IMR-90 (cell line): ENCODE measurements around the gene PELO. TPM values are rescaled to one million over a fixed set of nuclear protein-coding genes. Genes with fewer than 3 reads are reported as not detected.

ENCODE experiments used
- ATAC-seq: fragments of 200-7000 bp; cut with Tn5 transposase; 2 replicates; pipeline ENCODE4 v1.9.1; 2020; ENCODE audit warnings: low read depth, mild to moderate bottlenecking, moderate library complexity
- BruUV-seq: library from RNA; stranded (reverse); fragments of 400-500 nt; replicated peaks from 2 replicates; lab custom pipeline; 2021; lab: Mats Ljungman, UMichigan
- CTCF ChIA-PET: fragments of 300-600 bp; formaldehyde crosslinking; extraction: SDS; loops from one replicate; lab custom pipeline; 2021; ENCODE audit warnings: antibody characterized with exemption; lab: Yijun Ruan, JAX
- POLR2A ChIA-PET: fragments of 300-600 bp; sonication (Branson Sonifier 250); formaldehyde crosslinking; loops from one replicate; lab custom pipeline; 2022; ENCODE audit warnings: antibody characterized with exemption; ENCODE audit not compliant: unreplicated experiment; lab: Charles Lee
- DNase-seq: peaks from one replicate; pipeline ENCODE4 v3.0.0; 2013
- H2AFZ ChIP-seq: replicated peaks from 2 replicates; pipeline ENCODE3; 2013; ENCODE audit warnings: low read length, mild to moderate bottlenecking; ENCODE audit not compliant: poor library complexity
- H2AK5ac ChIP-seq: 2 replicates; pipeline ENCODE4 v1.6.1; 2013; ENCODE audit warnings: low read depth, low read length, inconsistent platforms
- H2AK9ac ChIP-seq: replicated peaks from 2 replicates; pipeline ENCODE3; 2013; ENCODE audit warnings: mild to moderate bottlenecking, low read depth, low read length, moderate library complexity; ENCODE audit not compliant: poor library complexity
- H2BK120ac ChIP-seq: 2 replicates; pipeline ENCODE4 v1.6.1; 2013; ENCODE audit warnings: low read depth, low read length, inconsistent platforms
- H2BK15ac ChIP-seq: 3 replicates; pipeline ENCODE4 v1.6.1; 2013; ENCODE audit warnings: low read depth, low read length, inconsistent platforms
- H2BK20ac ChIP-seq: 2 replicates; pipeline ENCODE4 v1.6.1; 2013; ENCODE audit warnings: low read depth, mild to moderate bottlenecking, inconsistent platforms, low read length, moderate library complexity
- H2BK5ac ChIP-seq: 2 replicates; pipeline ENCODE4 v1.6.1; 2013; ENCODE audit warnings: mild to moderate bottlenecking, low read depth, low read length, inconsistent platforms; ENCODE audit not compliant: poor library complexity, severe bottlenecking
- H3K14ac ChIP-seq: replicated peaks from 2 replicates; pipeline ENCODE4 v1.6.1; 2013; ENCODE audit warnings: low read depth, low read length, inconsistent platforms
- H3K18ac ChIP-seq: 2 replicates; pipeline ENCODE4 v1.6.1; 2013; ENCODE audit warnings: low read depth, low read length, control low read depth
- H3K23ac ChIP-seq: 2 replicates; pipeline ENCODE4 v1.6.1; 2013; ENCODE audit warnings: low read depth, low read length, inconsistent platforms
- H3K27ac ChIP-seq: 2 replicates; pipeline ENCODE4 v1.5.1; 2013; ENCODE audit warnings: mild to moderate bottlenecking, control low read depth, low read length; ENCODE audit not compliant: insufficient read depth
- H3K27me3 ChIP-seq: 2 replicates; pipeline ENCODE4 v1.6.1; 2013; ENCODE audit warnings: low read length; ENCODE audit not compliant: control insufficient read depth, insufficient read depth
- H3K36me3 ChIP-seq: 2 replicates; pipeline ENCODE4 v1.6.1; 2013; ENCODE audit warnings: low read length, mixed read lengths; ENCODE audit not compliant: control insufficient read depth, insufficient read depth
- H3K4ac ChIP-seq: 2 replicates; pipeline ENCODE4 v1.6.1; 2013; ENCODE audit warnings: low read depth, low read length, inconsistent platforms
- H3K4me1 ChIP-seq: 2 replicates; pipeline ENCODE4 v1.6.1; 2013; ENCODE audit warnings: low read length, mixed read lengths; ENCODE audit not compliant: control insufficient read depth, insufficient read depth
- H3K4me2 ChIP-seq: 2 replicates; pipeline ENCODE4 v1.6.1; 2013; ENCODE audit warnings: low read depth, mild to moderate bottlenecking, control low read depth, low read length, moderate library complexity
- H3K4me3 ChIP-seq: 2 replicates; pipeline ENCODE4 v1.5.1; 2013; ENCODE audit warnings: low read depth, mild to moderate bottlenecking, control low read depth, low read length, moderate library complexity; ENCODE audit not compliant: insufficient read depth
- H3K56ac ChIP-seq: 2 replicates; pipeline ENCODE4 v1.6.1; 2013; ENCODE audit warnings: low read length, inconsistent platforms; ENCODE audit not compliant: insufficient read depth; ENCODE audit errors: extremely low read depth
- H3K79me1 ChIP-seq, 2 experiments: 2 replicates each; pipeline ENCODE4 v1.6.1; 2013; ENCODE audit warnings: low read length in 2 of 2, inconsistent platforms in 1 of 2, low read depth in 1 of 2
- H3K9ac ChIP-seq: 2 replicates; pipeline ENCODE4 v1.6.1; 2013; ENCODE audit warnings: low read depth, low read length, control low read depth
- H3K9me1 ChIP-seq: 2 replicates; pipeline ENCODE4 v1.6.1; 2013; ENCODE audit warnings: low read length, inconsistent platforms; ENCODE audit not compliant: insufficient read depth
- H3K9me3 ChIP-seq: 2 replicates; pipeline ENCODE4 v1.6.1; 2013; ENCODE audit warnings: low read length; ENCODE audit not compliant: control insufficient read depth, insufficient read depth
- H4K20me1 ChIP-seq: 2 replicates; pipeline ENCODE4 v1.6.1; 2013; ENCODE audit warnings: low read length, inconsistent platforms; ENCODE audit not compliant: insufficient read depth
- H4K5ac ChIP-seq: 2 replicates; pipeline ENCODE4 v1.6.1; 2013; ENCODE audit warnings: mild to moderate bottlenecking, low read depth, low read length, control low read depth
- H4K8ac ChIP-seq, 2 experiments: 2 replicates each; pipeline ENCODE4 v1.6.1; 2013; ENCODE audit warnings: low read depth in 2 of 2, low read length in 2 of 2, control low read depth in 1 of 2, inconsistent platforms in 1 of 2
- H4K91ac ChIP-seq: 2 replicates; pipeline ENCODE4 v1.6.1; 2013; ENCODE audit warnings: low read depth, low read length, inconsistent platforms; ENCODE audit not compliant: insufficient read depth
- BHLHE40 ChIP-seq: fragments of 150-350 bp; IDR thresholded peaks from 2 replicates; pipeline ENCODE4 v1.6.1; 2016; ENCODE audit warnings: mild to moderate bottlenecking, low read depth, low read length
- CEBPB ChIP-seq: IDR thresholded peaks from 2 replicates; pipeline ENCODE4 v1.6.1; 2012; ENCODE audit warnings: low read depth, low read length, improper control_type of control experiment
- CTCF ChIP-seq: conservative IDR thresholded peaks from 2 replicates; pipeline ENCODE4 v1.5.1; 2012; ENCODE audit warnings: mild to moderate bottlenecking, low read depth, low read length, improper control_type of control experiment
- ELK1 ChIP-seq: fragments of 150-350 bp; IDR thresholded peaks from 2 replicates; pipeline ENCODE4 v1.6.1; 2016; ENCODE audit warnings: low read depth, mild to moderate bottlenecking, low read length, moderate library complexity, borderline replicate concordance
- FOS ChIP-seq: fragments of 150-350 bp; IDR thresholded peaks from 2 replicates; pipeline ENCODE4 v1.6.1; 2016; ENCODE audit warnings: low read depth, low read length
- MAFK ChIP-seq: IDR thresholded peaks from 2 replicates; pipeline ENCODE4 v1.6.1; 2012; ENCODE audit warnings: low read depth, low read length, improper control_type of control experiment
- MAZ ChIP-seq: IDR thresholded peaks from 2 replicates; pipeline ENCODE4 v1.6.1; 2012; ENCODE audit warnings: low read depth, mild to moderate bottlenecking, low read length, improper control_type of control experiment, moderate library complexity, borderline replicate concordance
- MXI1 ChIP-seq: IDR thresholded peaks from 2 replicates; pipeline ENCODE4 v1.6.1; 2012; ENCODE audit warnings: low read depth, mild to moderate bottlenecking, low read length, moderate library complexity, borderline replicate concordance
- NFE2L2 ChIP-seq: fragments of 150-350 bp; IDR thresholded peaks from 2 replicates; pipeline ENCODE4 v1.6.1; 2016; ENCODE audit warnings: low read depth, mild to moderate bottlenecking, low read length
- POLR2A ChIP-seq: IDR thresholded peaks from 2 replicates; pipeline ENCODE4 v1.6.1; 2012; ENCODE audit warnings: mild to moderate bottlenecking, low read depth, low read length
- RAD21 ChIP-seq: IDR thresholded peaks from 2 replicates; pipeline ENCODE4 v1.6.1; 2012; ENCODE audit warnings: low read length, improper control_type of control experiment
- RCOR1 ChIP-seq: IDR thresholded peaks from 2 replicates; pipeline ENCODE4 v1.6.1; 2012; ENCODE audit warnings: mild to moderate bottlenecking, low read length, improper control_type of control experiment; ENCODE audit not compliant: insufficient replicate concordance
- RFX5 ChIP-seq: IDR thresholded peaks from 2 replicates; pipeline ENCODE4 v1.8.0; 2012; ENCODE audit warnings: low read depth, mild to moderate bottlenecking, low read length, moderate library complexity
- SMC3 ChIP-seq: fragments of 150-350 bp; IDR thresholded peaks from 2 replicates; pipeline ENCODE4 v1.6.1; 2016; ENCODE audit warnings: low read depth, mild to moderate bottlenecking, antibody characterized with exemption, low read length, moderate library complexity
- USF2 ChIP-seq: fragments of 150-350 bp; IDR thresholded peaks from 2 replicates; pipeline ENCODE4 v1.6.1; 2017; ENCODE audit warnings: mild to moderate bottlenecking, antibody characterized with exemption, low read length, low read depth
- WGBS, 2 experiments: methylation state at CpG; one replicate each; pipeline versions ENCODE4 v1.1.5 to v1.1.7; 2013; ENCODE audit warnings: missing lambda C conversion rate in 2 of 2; ENCODE audit not compliant: insufficient read length in 1 of 2; ENCODE audit errors: extremely low coverage in 2 of 2; 5-methylcytosine and 5-hydroxymethylcytosine counted together
- dilution Hi-C: fragments of 300-500 bp; cut with HindIII; formaldehyde crosslinking; loops from one replicate; pipeline ENCODE4 v1.14.3; 2018; ENCODE audit warnings: low sequenced_read_pairs; ENCODE audit not compliant: unreplicated experiment
- in situ Hi-C: fragments of 300-500 bp; cut with MboI; formaldehyde crosslinking; loops from 3 replicates; pipeline ENCODE4 v1.14.3; 2019; ENCODE audit warnings: low sequenced_read_pairs, inconsistent platforms, mixed read lengths
- intact Hi-C: fragments of 100-400 bp; cut with micrococcal nuclease; formaldehyde crosslinking; loops from 2 replicates; pipeline ENCODE4 v1.10.0; 2022
- polyA plus RNA-seq, 3 experiments: library from polyadenylated mRNA; depleted of rRNA; stranded (reverse); fragments of >200 nt; gene quantifications; 2 replicates each; pipeline ENCODE4 v1.2.3, GENCODE V29; 2012; ENCODE audit warnings: low replicate concordance in 1 of 3
- total RNA-seq: library from RNA; depleted of rRNA; stranded (reverse); fragments of >200 nt; gene quantifications from 2 replicates; pipeline ENCODE4 v1.2.3, GENCODE V29; 2012

Gene PELO
- total and polyA plus RNA-seq, 2 of the 4 experiments (the other 2 are of a cell fraction) = 42.4 to 48.9 TPM

GRCh38 chr5:52805615-52806014 lies 17.9 kb downstream of the PELO start:
- CTCF ChIA-PET = interaction anchor here (1.1 to 1.6 kb wide), 2 partner anchors 36 to 110 kb away, joined by 3 to 4 read pairs; no protein-coding TSS in a partner anchor
- POLR2A ChIA-PET = interaction anchor here (0.6 kb wide), 1 partner anchor 69 kb away, joined by 3 read pairs; no protein-coding TSS in a partner anchor
- no TSS peak for BruUV-seq

More at GRCh38 chr5:52805615-52806014, 17.9 kb downstream of the PELO start:
- H3K4ac ChIP-seq = peak overlapping the region; percentile 59; the same call in 1 of the 2 replicates
- H3K4me1 ChIP-seq = peaks cover 20% of the 10 kb centered on the region
- peaks cover 13% of the 10 kb centered on the region for H3K36me3 ChIP-seq
- no peak overlapping the region for H2AK9ac ChIP-seq
- H4K5ac ChIP-seq = no peak overlapping the region
- H3K9me1 ChIP-seq = peaks cover 6% of the 10 kb centered on the region; the same call in 1 of the 2 replicates
- no peak overlapping the region; the same call in 1 of the 2 replicates for H2BK120ac ChIP-seq
- no peaks in the 10 kb centered on the region for H3K27me3 ChIP-seq
- H2AFZ ChIP-seq = no peak overlapping the region
- no CpG with 5 or more reads among the region's 2 CpGs for WGBS, 2 experiments
- TF ChIP-seq RAD21 (no peak), NFE2L2 (no peak), MXI1 (no peak), BHLHE40 (no peak), CEBPB (no peak), SMC3 (no peak), ELK1 (no peak), CTCF (no peak), MAFK (no peak), RFX5 (no peak), FOS (no peak), POLR2A (no peak), MAZ (no peak), RCOR1 (no peak), USF2 (no peak)
- dilution Hi-C loops = no loop called here
- peaks cover 20% of the 10 kb centered on the region for H4K20me1 ChIP-seq
- peak overlapping the region; percentile 83; the same call in 1 of the 2 replicates for H3K4me2 ChIP-seq
- H4K91ac ChIP-seq = no peak overlapping the region
- H4K8ac ChIP-seq = peak overlapping the region in 1 of 2 experiments; percentile 23; a peak in 1 of 4 replicates
- H3K56ac ChIP-seq = no peak overlapping the region
- H3K79me1 ChIP-seq = peaks cover 7 to 34% of the 10 kb centered on the region in 2 experiments
- peak overlapping the region; percentile 93 for H2BK5ac ChIP-seq
- H3K14ac ChIP-seq = peak overlapping the region; percentile 60; the same call in 1 of the 2 replicates
- intact Hi-C loops = no loop called here
- H2BK20ac ChIP-seq = no peak overlapping the region
- DNase-seq (no peak), ATAC-seq (no peak)
- no peaks in the 10 kb centered on the region for H3K9me3 ChIP-seq
- peak overlapping the region; percentile 31; the same call in 1 of the 2 replicates for H3K27ac ChIP-seq
- no peak overlapping the region for H2BK15ac ChIP-seq
- H3K4me3 ChIP-seq = peak overlapping the region; percentile 17; the same call in 1 of the 2 replicates
- H3K9ac ChIP-seq = no peak overlapping the region; the same call in 1 of the 2 replicates
- in situ Hi-C loops = no loop called here
- H3K18ac ChIP-seq = peak overlapping the region; percentile 39; the same call in 1 of the 2 replicates
- no peak overlapping the region for H2AK5ac ChIP-seq
- no peak overlapping the region; the same call in 1 of the 2 replicates for H3K23ac ChIP-seq
